ENCODE data around the gene PXMP4.

PXMP4 gene

GRCh38 chr20:33664085-33664761 lies 55.9 kb downstream of the PXMP4 start:
- TF ChIP-seq, protein P1, sequence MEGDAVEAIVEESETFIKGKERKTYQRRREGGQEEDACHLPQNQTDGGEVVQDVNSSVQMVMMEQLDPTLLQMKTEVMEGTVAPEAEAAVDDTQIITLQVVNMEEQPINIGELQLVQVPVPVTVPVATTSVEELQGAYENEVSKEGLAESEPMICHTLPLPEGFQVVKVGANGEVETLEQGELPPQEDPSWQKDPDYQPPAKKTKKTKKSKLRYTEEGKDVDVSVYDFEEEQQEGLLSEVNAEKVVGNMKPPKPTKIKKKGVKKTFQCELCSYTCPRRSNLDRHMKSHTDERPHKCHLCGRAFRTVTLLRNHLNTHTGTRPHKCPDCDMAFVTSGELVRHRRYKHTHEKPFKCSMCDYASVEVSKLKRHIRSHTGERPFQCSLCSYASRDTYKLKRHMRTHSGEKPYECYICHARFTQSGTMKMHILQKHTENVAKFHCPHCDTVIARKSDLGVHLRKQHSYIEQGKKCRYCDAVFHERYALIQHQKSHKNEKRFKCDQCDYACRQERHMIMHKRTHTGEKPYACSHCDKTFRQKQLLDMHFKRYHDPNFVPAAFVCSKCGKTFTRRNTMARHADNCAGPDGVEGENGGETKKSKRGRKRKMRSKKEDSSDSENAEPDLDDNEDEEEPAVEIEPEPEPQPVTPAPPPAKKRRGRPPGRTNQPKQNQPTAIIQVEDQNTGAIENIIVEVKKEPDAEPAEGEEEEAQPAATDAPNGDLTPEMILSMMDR (IDR thresholded peaks at IDR 0.05), result no peak
- peaks cover 41 to 42% of the 10 kb centered on the region in 2 experiments for H3K4me1 ChIP-seq (ENCODE audit: control insufficient read depth in 1 of 2, insufficient read depth in 1 of 2, low read depth in 1 of 2, low read length in 1 of 2)

DNA sequence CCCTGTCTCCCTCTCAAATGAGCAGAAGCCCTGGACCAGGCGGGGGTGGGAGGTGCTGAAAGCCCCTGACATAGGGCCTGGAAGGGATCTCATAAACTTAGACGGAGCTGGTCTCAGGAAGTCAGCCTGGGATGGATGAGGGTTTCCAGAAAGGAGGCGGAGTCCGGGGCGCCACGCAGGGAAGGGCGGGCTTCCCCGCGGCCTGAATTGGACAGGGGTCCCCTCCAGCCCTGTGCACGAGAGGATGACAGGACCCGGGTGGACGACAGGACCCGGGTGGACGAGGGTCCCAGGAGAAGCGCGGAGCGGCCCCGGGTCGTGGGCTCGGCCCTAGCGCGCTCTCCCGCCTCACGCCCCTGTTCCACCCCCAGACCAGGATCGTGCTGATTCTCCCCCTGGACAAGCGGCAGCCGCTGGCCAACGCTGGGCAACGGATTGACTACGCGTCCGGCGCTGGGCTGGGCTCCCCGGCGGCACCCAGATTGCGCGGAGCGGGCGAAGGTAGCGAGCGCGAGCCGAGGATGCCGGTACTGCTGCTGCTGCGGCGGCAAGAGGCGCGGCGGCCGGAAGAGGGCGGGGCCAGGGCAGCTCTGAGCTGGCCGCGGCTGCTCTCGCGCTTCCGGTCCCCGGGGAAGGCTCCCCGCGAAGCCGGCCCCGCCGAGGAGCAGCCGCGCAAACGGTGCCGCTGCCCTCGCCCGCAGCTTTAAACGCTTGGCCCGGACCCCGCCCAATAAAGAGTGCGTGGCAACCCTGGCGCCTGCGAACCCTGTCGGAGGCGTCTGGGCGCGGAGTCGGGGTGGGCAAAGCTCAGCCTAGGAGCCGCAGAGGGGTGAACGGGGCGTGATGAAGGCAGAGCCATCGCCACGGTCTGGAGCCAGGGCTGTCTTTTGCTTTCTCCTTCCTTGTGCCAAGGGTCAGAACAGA lies 56.7 kb downstream of the PXMP4 start:
- H3K27me3 ChIP-seq, result no peaks in the 10 kb centered on the region
- peaks cover 41 to 42% of the 10 kb centered on the region in 2 experiments for H3K4me1 ChIP-seq (ENCODE audit: control insufficient read depth in 1 of 2, insufficient read depth in 1 of 2, low read depth in 1 of 2, low read length in 1 of 2)
- H3K36me3 ChIP-seq, result no peaks in the 10 kb centered on the region
- TF ChIP-seq, protein P1 (IDR thresholded peaks at IDR 0.05), result peak; percentile 60
- peak overlapping the region; percentile 89 for H3K27ac ChIP-seq
- H3K4me3 ChIP-seq (ENCODE audit: low read depth in 1 of 2, low read length in 1 of 2), result peak overlapping the region; percentile 78 to 86
- no peaks in the 10 kb centered on the region for H3K9me3 ChIP-seq

More at GRCh38 chr20:33664085-33664761, 55.9 kb downstream of the PXMP4 start:
- no peaks in the 10 kb centered on the region for H3K9me3 ChIP-seq
- no peaks in the 10 kb centered on the region for H3K27me3 ChIP-seq
- H3K36me3 ChIP-seq, result no peaks in the 10 kb centered on the region
- peak overlapping the region; percentile 78 to 86 for H3K4me3 ChIP-seq (ENCODE audit: low read depth in 1 of 2, low read length in 1 of 2)
- H3K27ac ChIP-seq, result peak overlapping the region; percentile 89

GRCh38 chr20:33662172-33662571 lies 57.9 kb downstream of the PXMP4 start, which contains the start of gene C20orf144:
Gene C20orf144 (plus strand): TSS chr20:33662327. CDS start chr20:33662346, 19 bp downstream.
- TF ChIP-seq, protein P1 (IDR thresholded peaks at IDR 0.05), result no peak
- Histone ChIP-seq H3K27ac (peak within 1 kb of the TSS; percentile 89), H3K4me3 (ENCODE audit: low read depth in 1 of 2, low read length in 1 of 2) (peak within 1 kb of the TSS; percentile 78 to 86), H3K36me3 (no peaks in the 10 kb centered on the region), H3K9me3 (no peaks in the 10 kb centered on the region), H3K4me1 (ENCODE audit: control insufficient read depth in 1 of 2, insufficient read depth in 1 of 2, low read depth in 1 of 2, low read length in 1 of 2) (peaks cover 29 to 30% of the 10 kb centered on the region in 2 experiments), H3K27me3 (no peaks in the 10 kb centered on the region)

DNA sequence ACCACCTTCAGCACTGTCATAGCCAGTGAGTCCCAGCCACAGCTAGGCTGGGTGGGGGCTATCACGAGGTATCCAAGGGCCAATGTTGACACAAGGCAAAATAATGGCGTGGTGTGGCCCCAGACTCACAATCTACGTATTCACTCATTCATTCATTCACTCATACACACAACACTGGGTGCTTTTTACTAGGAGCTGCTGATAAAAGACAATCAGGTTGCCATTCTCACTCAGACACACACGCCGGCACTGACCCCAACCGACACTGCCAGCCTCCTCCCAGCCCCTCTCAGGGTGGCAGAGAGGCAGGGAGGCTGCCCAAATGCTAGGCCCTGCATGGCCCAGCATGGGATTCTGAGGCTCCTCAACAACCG lies 59.4 kb downstream of the PXMP4 start:
- H3K27ac ChIP-seq, result no peak overlapping the region
- H3K9me3 ChIP-seq, result no peaks in the 10 kb centered on the region
- H3K36me3 ChIP-seq, result no peaks in the 10 kb centered on the region
- TF ChIP-seq, protein P1 (IDR thresholded peaks at IDR 0.05), result no peak
- H3K27me3 ChIP-seq, result no peaks in the 10 kb centered on the region
- H3K4me1 ChIP-seq (ENCODE audit: control insufficient read depth in 1 of 2, insufficient read depth in 1 of 2, low read depth in 1 of 2, low read length in 1 of 2), result peaks cover 17 to 18% of the 10 kb centered on the region in 2 experiments
- no peak overlapping the region for H3K4me3 ChIP-seq (ENCODE audit: low read depth in 1 of 2, low read length in 1 of 2)

- H3K9me3 ChIP-seq, result no peaks in the 10 kb centered on the region
- peaks cover 17 to 18% of the 10 kb centered on the region in 2 experiments for H3K4me1 ChIP-seq (ENCODE audit: control insufficient read depth in 1 of 2, insufficient read depth in 1 of 2, low read depth in 1 of 2, low read length in 1 of 2)
- TF ChIP-seq, protein P1 (IDR thresholded peaks at IDR 0.05), result no peak
These were observed 60.0 kb downstream of the PXMP4 start for GRCh38 chr20:33660035-33660684.

More at GRCh38 chr20:33660035-33660684, 60.0 kb downstream of the PXMP4 start:
- H3K27me3 ChIP-seq, result peaks cover 1% of the 10 kb centered on the region
- no peak overlapping the region for H3K4me3 ChIP-seq (ENCODE audit: low read depth in 1 of 2, low read length in 1 of 2)
- H3K36me3 ChIP-seq, result no peaks in the 10 kb centered on the region
- H3K27ac ChIP-seq, result no peak overlapping the region

All from neutrophil (primary cell).